ENCODE results near the gene PRKG1. TPM values are rescaled to one million over a fixed set of nuclear protein-coding genes. Genes with fewer than 3 reads are reported as not detected.

The PRKG1 gene
- total RNA-seq: not detected

DNA sequence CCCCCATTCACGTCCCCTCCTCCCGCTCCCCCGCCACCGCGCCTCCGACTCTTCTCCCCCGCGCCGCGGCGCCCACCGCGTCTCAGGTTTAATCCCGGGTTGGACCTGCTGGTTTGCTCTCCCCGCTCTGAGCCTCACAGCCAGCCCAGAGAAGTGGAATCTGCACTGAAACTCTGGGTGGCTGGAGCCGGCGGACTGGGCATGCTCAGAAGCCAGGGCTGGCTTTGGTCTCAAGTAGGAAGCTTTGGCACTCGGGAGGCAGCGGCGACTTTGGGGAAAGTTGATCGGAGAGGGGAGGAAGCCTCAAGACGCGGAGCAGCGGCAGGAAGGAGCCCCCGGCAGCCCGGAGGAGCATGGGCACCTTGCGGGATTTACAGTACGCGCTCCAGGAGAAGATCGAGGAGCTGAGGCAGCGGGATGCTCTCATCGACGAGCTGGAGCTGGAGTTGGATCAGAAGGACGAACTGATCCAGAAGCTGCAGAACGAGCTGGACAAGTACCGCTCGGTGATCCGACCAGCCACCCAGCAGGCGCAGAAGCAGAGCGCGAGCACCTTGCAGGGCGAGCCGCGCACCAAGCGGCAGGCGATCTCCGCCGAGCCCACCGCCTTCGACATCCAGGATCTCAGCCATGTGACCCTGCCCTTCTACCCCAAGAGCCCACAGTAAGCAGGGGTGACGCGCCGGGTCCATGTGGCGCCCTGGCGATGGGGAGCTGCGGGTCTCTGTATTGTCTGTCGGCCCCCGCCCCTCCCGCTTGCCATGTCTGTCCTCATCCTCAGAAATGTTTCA, at the start of gene PRKG1:
PRKG1 (plus strand) TSS at position 250 of the 791 bp plus-strand sequence.
- no peak for DNase-seq

DNA sequence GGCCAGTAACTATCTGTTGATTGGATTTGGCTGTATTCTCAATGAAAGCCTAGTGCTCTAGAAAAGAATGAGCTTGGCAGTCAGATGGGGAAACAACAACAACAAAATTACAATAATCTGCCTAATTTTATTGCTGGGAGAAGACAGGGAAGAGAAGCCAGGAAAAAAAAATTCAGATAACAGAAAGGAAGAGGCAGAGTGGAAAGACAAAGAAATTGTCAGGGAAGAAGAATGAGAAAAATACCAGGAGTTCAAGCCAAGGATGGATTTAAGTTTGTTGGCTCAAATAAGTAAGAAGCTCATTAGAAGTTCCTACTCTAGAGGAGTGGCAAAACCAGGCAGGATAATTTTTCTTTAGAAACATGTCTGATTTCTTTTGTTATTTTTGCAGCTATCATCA, 45.9 kb upstream of the PRKG1 start:
- no peak for DNase-seq

DNA sequence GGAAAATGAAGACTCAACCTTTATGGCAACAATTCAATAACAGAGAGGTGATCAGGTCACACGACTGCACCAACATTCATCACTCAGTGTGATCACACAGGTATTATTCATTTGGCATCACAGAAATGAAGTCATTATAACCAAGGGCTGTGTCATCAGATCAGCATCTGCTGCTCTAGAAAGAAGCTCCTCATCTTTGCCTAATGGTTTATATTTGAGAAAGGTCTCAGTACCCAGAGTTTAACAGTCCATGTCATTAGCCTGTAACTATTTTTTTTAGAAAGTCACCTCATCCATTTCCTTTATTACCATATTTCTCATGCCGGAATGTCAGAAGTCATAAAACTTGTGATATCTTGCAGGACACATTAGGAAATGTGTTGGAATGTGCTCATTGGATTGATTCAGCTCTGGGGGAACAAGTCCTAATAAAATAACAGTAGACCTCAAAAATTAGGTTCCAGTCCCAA, 45.1 kb upstream of the PRKG1 start:
- no peak for DNase-seq

DNA sequence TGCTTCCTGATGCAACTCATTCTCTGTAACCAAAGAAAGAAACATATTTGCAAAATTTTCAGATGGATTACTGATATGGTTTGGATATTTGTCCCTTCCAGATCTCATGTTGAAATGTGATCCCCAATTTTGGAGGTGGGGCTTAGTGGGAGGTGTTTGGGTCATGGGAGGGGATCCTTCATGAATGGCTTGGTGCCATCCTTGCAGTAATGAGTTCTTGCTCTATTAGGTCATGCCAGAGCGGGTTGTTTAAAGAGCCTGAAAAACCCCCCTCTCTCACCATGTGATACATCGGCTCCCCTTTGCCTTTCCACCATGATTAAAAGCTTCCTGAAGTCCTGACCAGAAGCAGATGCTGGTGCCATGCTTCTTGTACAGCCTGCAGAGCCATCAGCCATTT, 43.8 kb upstream of the PRKG1 start:
- DNase-seq: no peak

DNA sequence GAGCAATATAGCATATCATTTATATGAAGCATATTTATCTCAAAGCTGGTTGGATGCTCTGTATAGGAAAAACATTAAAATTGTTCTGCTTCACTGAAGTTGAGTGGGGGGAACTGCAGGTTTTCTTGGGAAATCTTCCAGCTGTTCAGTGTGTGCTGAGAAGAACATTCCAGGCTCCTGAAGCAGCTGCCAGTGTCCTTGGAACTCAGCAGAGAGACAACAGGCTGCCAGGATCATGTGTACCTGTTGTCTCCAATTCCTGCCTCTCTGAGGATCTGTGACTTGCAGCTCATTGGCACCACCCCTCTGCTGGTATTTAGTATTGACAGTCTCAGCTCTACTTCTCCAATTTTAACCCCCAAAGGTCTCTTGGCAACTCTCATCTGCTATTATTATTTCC, 42.3 kb upstream of the PRKG1 start:
- DNase-seq: no peak

DNA sequence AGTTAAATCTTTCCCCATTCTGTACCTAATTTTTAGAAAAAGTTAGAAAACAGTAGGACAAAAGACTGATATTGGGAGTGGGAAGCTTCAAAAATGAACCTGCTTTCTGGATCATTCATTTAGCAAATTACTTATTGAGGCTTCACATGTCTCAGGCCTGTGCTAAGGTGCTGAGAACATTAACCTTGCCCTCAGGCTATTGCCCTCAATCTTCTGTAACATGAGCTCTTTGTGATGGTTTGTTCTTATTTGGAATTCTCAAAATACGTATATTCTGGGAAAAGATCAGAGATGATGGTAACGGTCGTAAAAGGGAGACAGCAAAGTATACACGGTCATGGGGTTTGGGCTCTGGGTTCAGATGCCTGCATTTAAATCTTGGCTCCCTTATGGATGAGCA, 39.5 kb upstream of the PRKG1 start:
- no peak for DNase-seq

DNA sequence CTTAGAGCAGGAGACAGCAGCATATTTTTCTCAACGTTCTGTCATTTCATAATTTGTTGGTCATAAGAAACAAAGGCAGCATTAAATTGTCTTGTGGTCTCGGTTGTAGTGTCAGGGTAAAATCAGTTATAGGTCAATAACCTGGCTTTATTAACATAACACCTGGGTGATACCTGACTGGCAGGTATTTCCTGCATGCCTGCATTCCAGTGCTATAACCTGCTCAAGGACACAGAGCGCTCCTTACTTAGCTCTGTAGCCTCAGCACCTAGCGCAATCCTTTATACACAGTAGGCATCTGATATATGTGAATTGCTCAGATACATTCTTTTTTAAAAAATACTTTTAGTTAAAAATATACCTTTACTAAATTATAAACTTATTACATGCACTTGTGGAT, 38.9 kb upstream of the PRKG1 start:
- DNase-seq: no peak

DNA sequence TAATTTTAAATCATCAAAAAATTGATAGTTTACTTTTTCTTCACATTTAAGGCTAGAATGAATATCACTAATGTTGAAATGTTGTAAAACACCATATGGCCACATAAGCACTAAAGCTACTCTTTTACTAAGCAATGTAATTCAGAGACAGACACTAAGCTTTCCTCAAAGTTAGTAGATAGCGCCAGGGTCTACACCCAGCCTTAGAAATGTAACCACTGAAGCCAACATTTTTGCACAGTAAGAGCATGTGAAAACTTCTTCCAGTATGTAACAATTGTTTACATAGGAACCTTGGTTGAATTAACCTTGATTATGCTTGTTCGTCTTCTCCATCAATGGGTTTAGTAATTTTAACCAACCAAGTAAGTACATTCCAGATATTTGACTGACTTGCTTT, 28.4 kb upstream of the PRKG1 start:
- DNase-seq: no peak

DNA sequence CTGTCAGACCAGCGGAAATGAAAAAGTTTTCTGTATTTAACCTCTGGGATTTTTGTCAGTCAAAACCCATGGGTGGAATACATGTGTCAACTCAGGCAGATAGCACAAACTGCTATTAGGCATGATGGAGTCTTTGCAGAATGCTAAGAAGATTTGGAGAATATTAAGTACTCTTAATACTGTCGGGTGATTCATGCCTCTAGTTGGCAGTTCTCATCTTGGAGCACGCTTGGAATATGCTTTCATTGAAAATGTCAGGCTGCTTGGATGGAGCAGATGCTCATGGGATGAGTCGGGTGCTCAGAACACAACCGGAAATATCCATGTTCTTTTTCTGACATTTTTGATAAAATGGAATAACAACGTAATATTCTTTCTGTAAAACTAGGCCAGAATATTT, 27.6 kb upstream of the PRKG1 start:
- DNase-seq: no peak

DNA sequence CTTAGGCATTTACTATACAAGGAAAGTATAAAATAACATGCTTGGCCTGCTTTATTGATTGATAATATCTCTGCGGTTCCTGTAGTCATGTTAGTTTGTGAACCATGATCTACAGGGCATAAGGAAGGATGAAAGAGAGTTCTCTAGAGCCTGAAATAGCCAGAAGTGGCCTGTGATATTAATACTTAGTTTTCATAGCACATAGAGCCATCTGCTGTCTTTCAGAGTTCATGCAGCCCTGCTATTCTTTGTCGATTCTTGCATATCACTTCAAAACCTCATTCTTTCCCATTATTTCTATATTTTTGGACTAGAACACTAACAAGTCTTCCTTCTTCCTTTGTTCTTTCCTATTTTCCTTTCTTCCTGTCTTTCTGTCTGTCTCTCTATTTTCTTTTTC, 26.4 kb upstream of the PRKG1 start:
- DNase-seq: no peak

DNA sequence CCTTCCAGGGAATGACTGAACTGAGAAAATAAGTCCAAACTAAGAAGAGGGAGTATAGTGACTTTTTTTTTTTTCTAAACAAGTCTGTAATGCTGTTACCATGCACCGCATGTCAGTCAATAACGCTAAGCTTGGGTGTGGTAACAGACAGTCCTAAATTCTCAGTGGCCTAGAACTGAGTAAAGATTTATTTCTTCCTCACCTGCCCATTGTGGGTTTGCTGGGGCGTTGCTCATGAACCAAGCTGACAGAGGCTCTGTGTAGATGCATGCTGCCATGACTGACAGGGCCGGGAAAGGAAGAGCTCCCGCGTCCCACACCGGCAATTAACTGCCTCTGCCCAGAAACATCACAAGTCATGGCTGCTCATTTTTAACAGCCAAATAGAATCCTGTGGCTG, 25.5 kb upstream of the PRKG1 start:
- DNase-seq: no peak

DNA sequence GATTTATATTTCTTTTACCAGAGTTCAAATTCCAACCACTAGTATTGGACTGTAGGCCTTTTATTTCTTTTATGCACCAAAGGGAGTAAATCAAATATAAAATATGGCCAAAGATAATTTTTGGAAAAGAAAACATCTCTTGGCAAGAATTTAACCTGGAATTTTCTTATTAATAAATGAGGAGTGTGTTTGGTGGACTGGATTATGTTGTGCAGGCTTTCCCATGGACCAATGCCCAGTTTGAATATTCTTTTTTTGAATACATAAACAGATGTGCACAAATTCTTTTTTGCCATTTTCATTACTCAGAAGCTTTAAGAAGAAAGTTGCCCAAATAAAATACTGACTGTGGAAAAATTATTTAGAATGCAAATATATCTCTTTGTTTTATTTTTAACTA, 22.1 kb upstream of the PRKG1 start:
- DNase-seq: no peak

DNA sequence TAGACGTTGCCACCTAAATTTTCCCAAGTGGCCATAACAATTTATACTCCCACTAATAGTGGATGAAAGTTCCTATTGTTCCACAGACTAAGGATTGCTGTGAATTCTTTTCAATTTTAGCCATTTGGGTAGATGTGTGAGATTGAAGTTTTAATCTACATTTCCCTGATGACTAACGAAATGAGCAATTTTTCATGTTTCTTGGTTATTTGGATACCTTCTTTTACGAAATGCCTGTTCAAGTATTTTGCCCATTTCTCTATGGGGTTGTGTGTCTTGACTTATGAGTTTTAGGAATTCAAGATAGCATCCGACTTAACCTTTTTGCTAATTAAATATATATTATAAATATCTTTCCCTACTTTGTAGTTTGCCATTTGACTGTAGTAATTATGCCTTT, 16.4 kb upstream of the PRKG1 start:
- DNase-seq: no peak

DNA sequence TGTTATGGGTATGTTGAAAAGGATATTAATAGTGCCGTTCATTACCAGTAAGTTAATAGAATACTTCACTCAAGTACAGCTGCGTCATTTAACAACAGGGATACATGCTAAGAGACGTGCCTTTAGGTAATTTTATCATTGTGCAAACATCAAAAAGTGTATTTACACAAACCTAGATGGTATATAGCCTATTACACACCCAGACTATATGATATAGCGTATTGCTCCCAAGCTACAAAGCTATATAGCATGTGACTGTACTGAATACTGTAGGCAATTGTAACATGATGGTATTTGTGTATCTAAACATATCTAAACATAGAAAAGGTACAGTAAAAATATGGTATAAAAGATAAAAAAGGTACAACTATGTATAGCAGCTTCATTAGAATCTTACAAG, 11.1 kb upstream of the PRKG1 start:
- no peak for DNase-seq

DNA sequence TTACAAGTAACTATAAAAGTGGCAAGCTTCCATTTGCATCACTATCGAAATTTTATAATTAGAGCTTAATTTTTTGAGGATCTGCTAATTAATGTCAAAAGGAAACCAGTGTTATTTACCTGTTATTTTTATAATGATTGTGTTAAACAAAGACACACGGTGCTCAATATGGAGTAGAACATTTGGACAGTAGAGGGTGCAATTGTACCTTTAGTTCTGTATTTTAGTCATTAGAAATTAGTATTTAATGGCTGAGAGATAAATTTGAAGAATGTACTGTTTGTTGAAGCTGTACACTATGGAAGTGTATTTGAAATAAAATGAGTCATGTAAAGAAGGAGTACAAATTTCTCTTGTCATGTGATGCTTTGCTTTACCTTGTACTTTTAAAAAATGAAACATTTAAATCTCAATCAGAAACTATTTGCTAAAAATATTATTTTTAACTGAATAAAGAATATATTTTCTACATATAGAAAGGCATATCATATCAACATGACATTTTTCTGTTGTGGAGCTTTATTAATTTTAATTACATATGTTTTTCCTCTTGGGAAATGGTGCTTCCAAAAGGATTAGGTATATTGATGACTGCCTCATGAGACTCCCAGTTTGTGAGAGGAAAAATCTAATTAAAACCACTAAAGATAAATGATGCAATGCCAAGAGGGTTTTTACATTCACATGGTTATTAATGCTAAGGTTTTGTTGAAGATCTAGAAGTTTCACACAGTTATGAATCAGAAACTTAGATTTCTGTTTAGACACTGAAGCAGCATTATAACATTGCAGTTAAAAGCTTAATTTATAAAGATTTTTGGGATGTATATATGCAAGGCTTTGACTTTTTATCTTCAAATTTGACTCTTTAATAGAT, 10.4 kb upstream of the PRKG1 start:
- no peak for DNase-seq

DNA sequence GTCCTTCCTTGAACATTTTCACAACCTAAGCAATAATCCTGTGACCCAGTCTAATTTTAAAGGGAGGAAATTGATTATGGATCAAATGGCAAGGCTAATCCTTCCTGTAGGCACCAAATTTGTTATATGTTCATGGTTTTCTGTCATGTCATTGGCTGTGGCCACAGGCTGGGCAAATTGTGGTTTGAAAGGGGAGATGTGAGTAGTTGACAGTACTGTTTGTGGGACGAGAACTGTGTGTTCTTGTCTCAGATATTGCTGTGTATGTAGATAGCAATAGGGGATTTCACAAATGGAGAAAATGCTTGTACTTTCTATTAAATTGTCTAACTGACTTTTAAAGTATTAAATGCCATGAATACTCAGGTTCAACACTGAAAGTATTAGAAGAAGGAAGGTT, 8.1 kb upstream of the PRKG1 start:
- DNase-seq: no peak

DNA sequence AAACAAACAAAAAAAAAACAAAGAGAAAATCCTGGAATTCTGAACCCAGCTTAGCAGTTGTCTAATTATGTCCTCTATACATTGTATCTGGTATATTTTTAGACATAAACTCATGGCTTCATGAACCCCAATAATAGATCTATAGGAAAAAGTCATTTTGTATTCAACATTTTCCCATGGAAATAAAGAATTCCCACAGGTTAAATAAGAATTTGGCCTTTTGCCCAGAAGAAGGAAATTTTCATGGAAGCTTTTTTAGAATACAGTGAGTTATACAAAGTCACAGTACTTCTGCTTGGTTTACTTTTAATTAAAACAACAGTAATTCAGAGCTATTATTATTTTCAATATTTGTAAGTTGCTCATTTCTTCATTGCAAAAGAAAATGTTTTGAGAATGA, 2.1 kb upstream of the PRKG1 start:
- DNase-seq: no peak

DNA sequence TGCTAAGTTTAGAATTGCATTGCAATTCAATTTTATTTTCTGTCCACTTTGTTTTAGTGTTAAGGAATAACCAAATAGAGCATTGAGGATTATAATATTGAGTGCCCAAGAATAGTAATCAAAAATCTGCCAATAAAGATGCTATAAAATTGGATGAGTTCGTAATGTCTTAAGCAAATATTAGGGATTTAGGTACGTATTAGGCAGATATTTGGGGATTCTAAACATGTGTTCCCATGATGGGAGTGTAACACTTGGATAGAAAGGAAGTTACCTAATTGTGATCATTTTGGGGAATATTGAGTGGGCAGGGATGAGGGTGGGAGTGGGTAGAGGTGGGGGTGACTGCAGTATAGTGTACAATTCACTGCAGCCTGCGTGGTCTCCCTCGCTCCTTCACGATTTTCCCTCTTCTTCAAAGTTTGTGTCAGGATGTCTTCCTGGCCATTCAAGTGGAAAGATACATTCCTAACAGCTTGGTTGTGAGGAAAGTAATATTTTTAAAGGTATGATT, 1.3 kb upstream of the PRKG1 start:
- no peak for DNase-seq

DNA sequence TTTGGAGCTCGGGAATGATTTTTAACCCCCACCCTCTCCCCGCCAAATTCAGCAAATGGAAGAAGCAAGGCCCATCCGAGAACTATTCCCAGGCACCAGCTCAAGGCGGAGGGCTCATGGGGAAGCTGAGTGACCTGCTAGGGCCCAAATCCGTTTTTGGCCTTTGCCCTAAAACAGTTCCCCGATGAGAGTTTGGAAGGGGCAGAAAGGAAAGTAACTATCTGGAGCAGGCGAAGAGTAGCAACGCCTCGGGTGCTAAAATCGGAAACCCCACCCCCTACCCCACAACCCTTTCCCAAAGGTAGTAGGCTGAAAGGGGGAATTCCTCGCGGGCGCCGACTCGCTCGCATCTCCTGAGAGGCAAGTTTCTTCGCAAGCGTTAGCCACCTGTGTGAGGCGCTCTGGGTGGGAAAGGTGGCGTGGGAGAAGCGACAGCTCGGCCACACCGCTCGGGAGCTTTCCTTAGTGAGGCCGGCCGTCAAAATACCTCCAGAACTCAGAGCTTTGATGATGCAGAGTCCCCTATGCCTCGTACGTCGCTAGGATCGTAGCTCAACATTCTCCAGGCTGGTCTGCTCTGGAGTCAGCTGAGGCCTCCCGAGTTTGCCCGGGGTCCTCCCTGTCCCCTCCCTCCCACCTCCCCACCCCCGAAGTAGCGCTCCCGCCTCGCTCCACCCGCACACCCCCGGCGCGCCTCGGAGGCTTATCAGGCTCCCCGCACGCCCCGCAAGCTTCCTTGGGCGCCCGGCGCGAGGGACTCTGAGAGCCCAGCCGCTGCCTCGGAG, 642 bp upstream of the PRKG1 start:
- DNase-seq: no peak

DNA sequence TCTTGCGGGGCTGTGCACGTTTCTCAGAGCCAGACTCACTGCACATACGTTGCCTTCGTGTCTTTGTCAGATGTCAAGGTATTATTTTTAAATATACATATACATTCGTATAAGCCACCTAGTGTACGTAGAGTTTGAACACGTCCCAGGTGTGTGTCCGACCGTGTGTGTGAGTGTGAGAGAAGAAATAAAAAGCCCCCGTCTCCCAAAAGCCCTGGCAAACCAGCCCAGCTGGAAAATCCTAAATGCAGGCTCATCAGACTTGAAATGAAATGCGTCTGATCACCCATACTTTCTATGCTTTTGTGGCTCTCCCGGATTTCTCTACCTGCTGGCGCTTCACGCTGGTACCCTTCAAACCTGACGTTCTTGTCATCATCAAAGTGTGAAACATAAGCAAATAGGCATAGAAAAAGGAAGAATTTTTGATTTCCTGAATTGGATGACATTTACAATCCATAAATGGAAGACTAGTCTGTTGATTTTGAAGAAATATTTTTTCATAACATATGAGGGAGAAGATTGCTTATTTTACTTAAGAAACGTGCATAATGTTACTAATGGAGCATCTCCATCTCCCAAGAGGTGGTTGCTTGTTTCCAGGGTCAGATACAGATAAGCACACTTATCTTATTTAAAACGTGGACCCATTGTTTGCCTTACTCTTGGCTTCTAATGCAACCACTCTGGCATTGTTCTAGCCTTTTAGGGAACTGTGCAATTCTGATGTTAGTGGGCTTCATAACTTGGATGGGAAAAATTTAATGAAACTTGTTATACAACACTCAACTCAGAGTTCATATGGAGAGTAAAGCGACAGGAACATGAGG, 971 bp downstream of the PRKG1 start:
- DNase-seq: no peak

DNA sequence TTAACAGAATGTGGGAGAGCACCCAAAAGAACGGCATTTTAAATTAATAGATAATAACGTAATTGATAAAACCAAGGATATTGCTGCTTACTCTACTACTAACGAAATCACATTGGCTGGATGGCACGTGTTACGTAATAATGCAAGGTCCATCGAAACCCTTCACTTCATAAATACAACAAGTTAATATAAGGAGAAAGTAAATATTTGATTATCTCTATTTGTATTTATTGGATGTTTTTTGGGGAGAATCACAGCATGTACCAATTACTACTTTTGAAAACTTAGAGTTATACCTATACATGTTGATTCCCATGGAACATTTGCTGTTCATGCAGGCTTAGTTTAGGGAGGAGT, 1.6 kb downstream of the PRKG1 start:
- no peak for DNase-seq

DNA sequence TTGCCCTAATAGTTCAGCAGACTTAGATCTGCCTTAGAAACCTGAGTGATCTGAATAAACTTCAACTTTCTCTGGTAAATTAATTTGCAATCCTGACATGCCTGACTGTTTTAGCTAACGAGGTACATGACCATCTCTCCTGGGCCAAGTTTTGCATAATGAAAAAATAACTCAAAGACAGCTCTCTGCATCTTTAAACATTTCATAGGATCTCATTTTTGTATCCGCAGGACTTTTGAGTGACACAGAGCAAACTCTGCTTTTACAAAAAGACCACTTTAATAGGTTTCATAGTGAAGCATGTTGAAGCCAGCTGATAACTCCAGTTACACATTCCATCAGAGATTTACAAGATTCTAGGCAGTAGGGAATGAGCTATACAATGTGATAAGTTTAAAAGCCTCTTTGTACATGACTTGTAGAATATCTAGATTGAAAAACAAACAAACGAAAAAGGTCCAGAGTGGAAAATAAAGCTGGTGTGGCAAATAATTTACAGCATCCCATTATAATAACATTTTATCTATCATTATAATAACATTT, 2.1 kb downstream of the PRKG1 start:
- DNase-seq: no peak

All from effector CD4-positive, alpha-beta T cell (primary cell).